BJ (cell line): Measurements from ENCODE around the gene FZR1. TPM values are rescaled to one million over a fixed set of nuclear protein-coding genes. Genes with fewer than 3 reads are reported as not detected.

Source experiments
- CTCF ChIA-PET: fragments of 350-600 bp; formaldehyde crosslinking; extraction: SDS; loops from one replicate; lab custom pipeline; 2021; ENCODE audit warnings: antibody characterized with exemption, inconsistent platforms; lab: Yijun Ruan, JAX
- POLR2A ChIA-PET: fragments of 300-600 bp; sonication (Branson Sonifier 250); formaldehyde crosslinking; extraction: SDS; loops from one replicate; lab custom pipeline; 2021; ENCODE audit warnings: antibody characterized with exemption; lab: Charles Lee
- DNase-seq: peaks from one replicate; pipeline ENCODE4 v3.0.0-alpha.2; 2011; ENCODE audit warnings: low read depth
- H3K27me3 ChIP-seq: 2 replicates; pipeline ENCODE4 v1.6.0; 2011; ENCODE audit warnings: low read length; ENCODE audit not compliant: control insufficient read depth, insufficient read depth
- H3K36me3 ChIP-seq: 2 replicates; pipeline ENCODE4 v1.5.1; 2011; ENCODE audit warnings: low read length; ENCODE audit not compliant: control insufficient read depth, insufficient read depth
- H3K4me3 ChIP-seq: 2 replicates; pipeline ENCODE4 v1.5.1; 2011; ENCODE audit warnings: low read depth, mild to moderate bottlenecking, control low read depth, low read length
- CTCF ChIP-seq: IDR thresholded peaks from 2 replicates; pipeline ENCODE4 v1.5.1; 2011; ENCODE audit warnings: low read depth, mild to moderate bottlenecking, control low read depth, inconsistent platforms, low read length, moderate library complexity; ENCODE audit not compliant: insufficient read depth
- polyA plus RNA-seq: library from polyadenylated mRNA; depleted of rRNA; stranded (reverse); fragments of >200 nt; gene quantifications from 2 replicates; pipeline ENCODE4 v1.2.3, GENCODE V29; 2011

FZR1 gene
- polyA plus RNA-seq, 1 experiment: 52.3 TPM

GRCh38 chr19:3537101-3537437 lies 31.0 kb downstream of the FZR1 start:
- DNase-seq: no peak
- Histone ChIP-seq H3K4me3 (no peak overlapping the region), H3K27me3 (no peaks in the 10 kb centered on the region), H3K36me3 (peaks cover 38% of the 10 kb centered on the region)
- POLR2A ChIA-PET: no interaction called here
- CTCF ChIA-PET: interaction anchor here (1.7 kb wide), 1 partner anchor 8 kb away, joined by 8 read pairs; no protein-coding TSS in a partner anchor
- no peak for TF ChIP-seq CTCF

GRCh38 chr19:3537438-3538240 lies 31.5 kb downstream of the FZR1 start:
- POLR2A ChIA-PET: no interaction called here
- CTCF ChIA-PET: interaction anchor here (1.7 kb wide), 1 partner anchor 8 kb away, joined by 8 read pairs; no protein-coding TSS in a partner anchor
- Histone ChIP-seq H3K27me3 (no peaks in the 10 kb centered on the region), H3K36me3 (peaks cover 33% of the 10 kb centered on the region), H3K4me3 (no peak overlapping the region)
- no peak for TF ChIP-seq CTCF
- no peak for DNase-seq

GRCh38 chr19:3538258-3538929 lies 32.3 kb downstream of the FZR1 start:
- ChIA-PET POLR2A (no interaction called here), CTCF (interaction anchor here (0.7 kb wide), 1 partner anchor 36 kb away, joined by 4 read pairs; no protein-coding TSS in a partner anchor)
- Histone ChIP-seq H3K4me3 (no peak overlapping the region), H3K36me3 (peaks cover 28% of the 10 kb centered on the region), H3K27me3 (no peaks in the 10 kb centered on the region)
- TF ChIP-seq CTCF: no peak
- no peak for DNase-seq

- POLR2A ChIA-PET: no interaction called here
These were observed 33.0 kb downstream of the FZR1 start, which contains the start of gene TEKTIP1 for GRCh38 chr19:3538965-3539755. TSS of gene TEKTIP1 (plus strand) at chr19:3539174. CDS start at chr19:3539178, 4 bp downstream.

More at GRCh38 chr19:3538965-3539755, 33.0 kb downstream of the FZR1 start, which contains the start of gene TEKTIP1:
- no peaks in the 10 kb centered on the region for H3K27me3 ChIP-seq
- DNase-seq: no peak
- CTCF ChIA-PET: interaction anchor here (0.7 kb wide), 1 partner anchor 37 kb away, joined by 4 read pairs; no protein-coding TSS in a partner anchor
- H3K4me3 ChIP-seq: no peak within 1 kb of the TSS
- TF ChIP-seq CTCF: no peak
- H3K36me3 ChIP-seq: peaks cover 29% of the 10 kb centered on the region
